Measurements from ENCODE around the gene AANAT.

AANAT gene

GRCh38 chr17:76467366-76467765, at the start of gene AANAT:
TSS of gene AANAT (plus strand) at chr17:76467603. CDS start at chr17:76468747, 1,144 bp downstream.
- no peak within 1 kb of the TSS for H3K27ac ChIP-seq
- TF ChIP-seq CTCF (conservative IDR thresholded peaks at IDR 0.05): no peak

- TF ChIP-seq CTCF (conservative IDR thresholded peaks at IDR 0.05): no peak
- no peak overlapping the region for H3K27ac ChIP-seq
These were observed 47.7 kb upstream of the AANAT start for GRCh38 chr17:76419576-76420260.

- no peak overlapping the region for H3K27ac ChIP-seq
- TF ChIP-seq CTCF (conservative IDR thresholded peaks at IDR 0.05): no peak
These were observed 46.9 kb upstream of the AANAT start for GRCh38 chr17:76420356-76421043.

GRCh38 chr17:76421044-76421407, 46.4 kb upstream of the AANAT start:
- H3K27ac ChIP-seq: no peak overlapping the region
- TF ChIP-seq CTCF (conservative IDR thresholded peaks at IDR 0.05): no peak

GRCh38 chr17:76422406-76422805, 45.0 kb upstream of the AANAT start:
- TF ChIP-seq CTCF (conservative IDR thresholded peaks at IDR 0.05): no peak

GRCh38 chr17:76422860-76423259, 44.5 kb upstream of the AANAT start:
- TF ChIP-seq CTCF (conservative IDR thresholded peaks at IDR 0.05): no peak

More at GRCh38 chr17:76422406-76422805, 45.0 kb upstream of the AANAT start:
- H3K27ac ChIP-seq: no peak overlapping the region

GRCh38 chr17:76426853-76427252, 40.5 kb upstream of the AANAT start:
- H3K27ac ChIP-seq: no peak overlapping the region
- no peak for TF ChIP-seq CTCF (conservative IDR thresholded peaks at IDR 0.05)

More at GRCh38 chr17:76422860-76423259, 44.5 kb upstream of the AANAT start:
- no peak overlapping the region for H3K27ac ChIP-seq
